ENCODE data around the gene CDC45.

DNA sequence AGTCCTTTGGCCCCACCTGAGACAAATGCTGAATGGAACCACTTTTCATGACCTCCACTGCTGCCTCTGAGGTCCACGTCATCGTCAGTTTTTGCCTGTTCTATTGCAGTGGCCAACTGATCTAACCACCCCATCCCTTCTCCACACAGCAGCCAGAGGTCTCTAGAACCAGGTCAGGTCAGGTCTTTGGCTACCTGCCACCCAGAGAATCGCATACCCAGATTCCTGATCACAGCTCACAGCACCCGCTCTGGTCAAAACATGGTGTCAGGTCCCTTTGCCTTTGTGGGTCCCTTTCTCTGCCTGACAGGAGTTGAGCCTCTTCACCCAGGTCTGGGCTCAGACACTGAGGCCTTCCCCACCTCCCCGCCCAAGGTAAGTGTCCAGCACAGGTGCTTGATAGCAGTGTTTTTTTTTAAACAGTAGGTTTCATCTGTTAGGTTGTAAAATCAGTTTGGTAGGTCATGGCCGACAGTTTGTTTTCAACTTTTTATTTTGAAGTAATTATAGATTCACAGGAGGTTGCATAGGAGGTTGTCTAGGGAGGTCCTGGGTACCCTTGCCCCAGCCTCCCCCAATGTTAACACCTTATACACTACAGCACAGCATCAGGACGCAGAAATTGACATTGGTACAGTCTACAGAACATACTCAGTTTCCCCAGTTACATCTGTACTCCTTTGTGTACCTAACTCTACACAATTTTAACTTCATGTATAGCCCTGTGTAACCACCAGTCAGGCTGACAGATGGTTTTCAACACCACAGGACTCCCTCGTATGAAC lies 39.1 kb upstream of the CDC45 start:
- no peak for TF ChIP-seq POLR2A (IDR thresholded peaks at IDR 0.05)
- TF ChIP-seq, protein P1, sequence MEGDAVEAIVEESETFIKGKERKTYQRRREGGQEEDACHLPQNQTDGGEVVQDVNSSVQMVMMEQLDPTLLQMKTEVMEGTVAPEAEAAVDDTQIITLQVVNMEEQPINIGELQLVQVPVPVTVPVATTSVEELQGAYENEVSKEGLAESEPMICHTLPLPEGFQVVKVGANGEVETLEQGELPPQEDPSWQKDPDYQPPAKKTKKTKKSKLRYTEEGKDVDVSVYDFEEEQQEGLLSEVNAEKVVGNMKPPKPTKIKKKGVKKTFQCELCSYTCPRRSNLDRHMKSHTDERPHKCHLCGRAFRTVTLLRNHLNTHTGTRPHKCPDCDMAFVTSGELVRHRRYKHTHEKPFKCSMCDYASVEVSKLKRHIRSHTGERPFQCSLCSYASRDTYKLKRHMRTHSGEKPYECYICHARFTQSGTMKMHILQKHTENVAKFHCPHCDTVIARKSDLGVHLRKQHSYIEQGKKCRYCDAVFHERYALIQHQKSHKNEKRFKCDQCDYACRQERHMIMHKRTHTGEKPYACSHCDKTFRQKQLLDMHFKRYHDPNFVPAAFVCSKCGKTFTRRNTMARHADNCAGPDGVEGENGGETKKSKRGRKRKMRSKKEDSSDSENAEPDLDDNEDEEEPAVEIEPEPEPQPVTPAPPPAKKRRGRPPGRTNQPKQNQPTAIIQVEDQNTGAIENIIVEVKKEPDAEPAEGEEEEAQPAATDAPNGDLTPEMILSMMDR (IDR thresholded peaks at IDR 0.05), result no peak

Data from testis (tissue), 2 donors.